ENCODE measurements around the gene ATF7.

The ATF7 gene

GRCh38 chr12:53596920-53597363 is 29.2 kb downstream of the ATF7 start:
- DNase-seq (ENCODE audit: low read depth) = no peak

- DNase-seq (ENCODE audit: low read depth) = no peak
Observed at GRCh38 chr12:53594897-53595615, 31.1 kb downstream of the ATF7 start.

GRCh38 chr12:53593707-53594106 is 32.5 kb downstream of the ATF7 start:
- no peak for DNase-seq (ENCODE audit: low read depth)

- DNase-seq (ENCODE audit: low read depth) = no peak
Observed at GRCh38 chr12:53593031-53593430, 33.2 kb downstream of the ATF7 start.

DNA sequence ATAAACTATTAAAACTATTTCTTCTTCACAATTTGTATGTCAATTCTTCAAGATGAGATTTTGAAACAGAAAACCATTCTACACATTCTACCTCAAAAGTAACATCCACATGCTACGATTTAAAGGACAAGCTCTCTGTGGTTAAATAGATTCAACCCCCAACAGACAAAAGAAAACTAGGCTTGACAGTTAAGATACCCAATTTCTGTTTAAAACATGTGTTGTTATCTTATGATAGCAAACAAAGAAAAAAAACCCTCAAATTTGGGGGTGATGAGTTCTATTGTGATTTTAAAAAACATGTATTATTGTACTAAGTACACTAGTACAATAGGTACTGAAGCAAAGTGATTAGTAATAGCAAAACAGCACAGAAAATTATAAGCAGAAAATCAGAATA is 33.8 kb downstream of the ATF7 start:
- no peak for DNase-seq (ENCODE audit: low read depth)

DNA sequence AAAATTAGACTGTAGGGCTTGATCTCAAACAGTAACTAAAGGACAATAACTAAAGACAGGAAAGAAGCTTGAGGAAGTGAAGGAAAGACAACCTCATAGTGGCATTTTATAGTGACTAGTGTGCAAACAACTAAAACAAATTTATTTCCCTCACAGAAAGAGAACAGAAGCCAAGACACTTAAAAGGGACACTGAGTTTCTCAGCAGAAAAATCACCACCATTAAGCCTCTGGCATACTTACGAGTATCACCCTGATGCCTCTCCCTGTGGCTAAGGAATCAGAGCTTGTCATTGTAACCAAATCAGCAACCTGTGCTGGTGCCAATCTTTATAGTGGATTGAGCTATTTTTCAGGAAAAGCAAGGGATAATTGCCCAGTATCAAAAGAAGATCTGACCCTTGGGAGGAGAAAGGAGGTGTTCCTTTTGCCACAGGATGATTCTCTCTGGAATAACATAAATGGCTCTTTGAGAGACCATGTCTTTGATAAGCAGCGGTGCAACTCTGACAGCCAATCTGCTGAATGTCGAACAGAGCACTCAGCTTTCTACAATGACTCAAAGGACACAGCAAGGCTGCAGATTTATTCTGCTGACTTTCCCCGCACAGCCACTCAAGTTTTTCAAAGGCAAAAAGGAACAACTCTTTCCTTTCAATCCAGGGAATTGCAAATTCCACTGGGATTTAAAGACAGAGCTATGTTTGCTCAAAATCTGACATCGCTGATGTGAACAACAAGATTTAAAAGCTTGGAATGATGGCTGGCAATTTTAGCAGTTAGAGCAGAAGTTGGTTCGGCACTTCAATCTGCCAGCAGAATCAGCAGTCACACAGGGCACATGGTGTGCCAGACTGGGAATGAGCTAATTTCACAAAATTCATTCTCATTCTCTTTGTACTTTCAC is 34.6 kb downstream of the ATF7 start:
- no peak for DNase-seq (ENCODE audit: low read depth)

DNA sequence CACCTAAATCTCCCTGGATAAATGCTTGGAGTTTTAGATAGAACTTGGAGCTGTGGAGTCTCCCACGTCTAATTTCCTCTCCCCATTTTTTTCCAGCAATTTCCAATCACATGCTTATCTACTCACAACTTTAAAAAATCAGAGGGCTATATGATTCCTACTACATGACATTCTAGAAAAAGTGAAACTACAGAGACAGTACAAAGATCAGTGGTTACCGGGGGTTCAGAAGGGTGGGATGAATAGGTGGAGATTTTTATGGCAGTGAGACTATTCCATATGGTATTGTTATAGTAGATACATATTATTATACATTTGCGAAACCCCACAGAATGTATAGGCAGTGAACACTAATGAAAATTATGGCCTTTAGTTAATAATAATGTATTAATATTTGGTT is 35.5 kb downstream of the ATF7 start:
- no peak for DNase-seq (ENCODE audit: low read depth)

DNA sequence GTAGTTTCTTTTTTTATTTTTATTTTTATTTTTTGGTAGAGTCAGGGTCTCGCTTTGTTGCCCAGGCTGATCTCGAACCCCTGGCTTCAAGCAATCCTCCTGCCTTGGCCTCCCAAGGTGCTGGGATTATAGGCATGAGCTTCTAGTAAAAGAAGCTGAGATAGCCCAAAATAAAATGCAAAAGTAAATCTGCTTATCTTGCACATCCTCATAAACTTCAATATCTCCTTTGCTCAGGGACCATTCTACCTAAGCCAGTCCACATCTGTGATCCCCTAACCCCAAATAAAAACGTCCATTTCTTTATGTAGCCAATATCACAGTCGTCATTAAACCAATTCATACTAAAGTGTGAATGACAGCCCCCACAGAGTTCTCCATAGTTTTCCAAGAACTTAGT is 36.3 kb downstream of the ATF7 start:
- no peak for DNase-seq (ENCODE audit: low read depth)

- DNase-seq (ENCODE audit: low read depth) = no peak
Observed at GRCh38 chr12:53589423-53589822, 36.8 kb downstream of the ATF7 start.

DNA sequence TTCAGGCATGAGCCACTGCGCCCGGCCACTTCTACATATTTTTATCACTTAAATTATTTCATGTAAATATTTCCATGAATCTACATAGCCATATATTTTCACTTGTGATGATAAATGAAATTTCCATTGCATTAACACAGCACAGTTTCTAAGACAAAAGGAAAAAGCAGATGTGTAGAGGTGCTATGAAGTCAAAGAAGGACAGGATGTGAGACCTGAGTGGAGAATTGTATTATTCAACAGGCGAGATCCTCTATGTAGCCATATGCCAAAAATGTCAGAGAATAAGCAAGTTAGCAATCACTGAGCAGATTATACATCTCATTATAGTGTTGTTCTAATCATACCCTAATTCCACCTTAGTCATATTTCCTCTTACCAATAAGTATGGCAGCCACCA is 38.1 kb downstream of the ATF7 start:
- no peak for DNase-seq (ENCODE audit: low read depth)

- no peak for DNase-seq (ENCODE audit: low read depth)
Observed at GRCh38 chr12:53586745-53587144, 39.4 kb downstream of the ATF7 start.

DNA sequence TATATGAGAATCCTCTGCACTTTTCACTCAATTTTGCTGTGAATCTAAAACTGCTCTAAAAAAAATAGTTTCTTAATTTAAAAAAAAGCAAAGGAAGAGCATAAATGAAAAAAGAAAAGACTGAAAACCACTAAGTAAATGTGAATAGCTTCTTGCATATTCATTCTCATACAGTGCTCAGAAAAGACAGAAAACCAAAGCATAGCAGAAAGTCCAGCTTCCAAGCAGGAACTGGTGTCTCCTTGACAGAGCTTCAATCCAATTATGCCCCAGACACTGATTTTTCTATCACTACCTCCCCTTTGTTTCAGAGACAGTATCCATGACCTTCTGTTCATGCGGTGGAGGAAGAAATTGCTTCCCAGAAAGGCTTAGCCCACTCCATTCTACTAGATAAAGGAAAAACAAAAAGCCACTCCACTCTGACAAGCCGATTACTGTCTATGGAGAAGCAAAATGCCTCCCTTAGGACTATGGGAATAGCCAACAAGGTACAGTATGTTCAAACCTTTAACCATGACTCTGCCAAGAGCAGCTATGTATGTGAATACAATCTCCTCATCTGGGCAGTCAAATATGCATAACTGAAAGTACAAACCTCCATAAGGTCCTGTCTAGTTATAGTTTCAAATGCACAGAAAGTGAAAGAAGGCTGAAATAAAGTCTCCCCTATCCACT is 40.6 kb downstream of the ATF7 start:
- no peak for DNase-seq (ENCODE audit: low read depth)

GRCh38 chr12:53579545-53579955 is 46.6 kb downstream of the ATF7 start:
- DNase-seq (ENCODE audit: low read depth) = no peak

DNA sequence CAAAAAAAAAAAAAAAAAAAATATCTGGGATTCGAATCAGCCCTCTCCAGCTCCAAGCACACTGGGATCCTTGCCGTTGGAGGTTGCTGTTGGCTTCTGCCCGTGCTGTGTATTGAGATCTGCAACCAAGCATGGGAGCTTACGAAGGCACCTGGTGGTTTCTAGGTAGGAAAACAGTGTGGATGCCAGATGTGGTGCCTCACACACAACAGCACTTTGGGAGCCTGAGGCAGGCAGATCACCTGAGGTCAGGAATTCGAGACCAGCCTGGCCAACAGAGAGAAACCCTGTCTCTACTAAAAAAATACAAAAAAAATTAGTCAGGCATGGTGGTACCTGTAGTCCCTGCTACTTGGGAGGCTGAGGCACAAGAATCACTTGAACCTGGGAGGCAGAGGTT is 47.4 kb downstream of the ATF7 start:
- no peak for DNase-seq (ENCODE audit: low read depth)

DNA sequence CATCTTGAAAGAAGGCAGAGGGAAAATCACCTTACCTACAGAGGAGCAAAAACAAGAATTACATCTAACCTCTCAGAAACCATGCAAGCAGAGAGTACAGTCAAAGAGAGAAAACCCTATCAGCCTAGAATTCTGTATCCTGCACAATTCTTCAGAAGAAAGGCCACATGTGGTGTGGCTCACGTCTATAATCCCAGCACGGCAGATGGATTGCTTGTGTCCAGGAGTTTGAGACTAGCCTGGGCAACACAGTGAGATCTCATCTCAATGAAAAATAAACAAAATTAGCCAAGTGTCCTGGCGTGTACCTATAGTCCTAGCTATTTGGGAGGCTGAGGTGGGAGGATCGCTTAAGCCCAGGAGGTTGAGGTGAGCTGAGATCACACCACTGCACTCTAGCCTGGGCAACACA is 48.2 kb downstream of the ATF7 start:
- no peak for DNase-seq (ENCODE audit: low read depth)

DNA sequence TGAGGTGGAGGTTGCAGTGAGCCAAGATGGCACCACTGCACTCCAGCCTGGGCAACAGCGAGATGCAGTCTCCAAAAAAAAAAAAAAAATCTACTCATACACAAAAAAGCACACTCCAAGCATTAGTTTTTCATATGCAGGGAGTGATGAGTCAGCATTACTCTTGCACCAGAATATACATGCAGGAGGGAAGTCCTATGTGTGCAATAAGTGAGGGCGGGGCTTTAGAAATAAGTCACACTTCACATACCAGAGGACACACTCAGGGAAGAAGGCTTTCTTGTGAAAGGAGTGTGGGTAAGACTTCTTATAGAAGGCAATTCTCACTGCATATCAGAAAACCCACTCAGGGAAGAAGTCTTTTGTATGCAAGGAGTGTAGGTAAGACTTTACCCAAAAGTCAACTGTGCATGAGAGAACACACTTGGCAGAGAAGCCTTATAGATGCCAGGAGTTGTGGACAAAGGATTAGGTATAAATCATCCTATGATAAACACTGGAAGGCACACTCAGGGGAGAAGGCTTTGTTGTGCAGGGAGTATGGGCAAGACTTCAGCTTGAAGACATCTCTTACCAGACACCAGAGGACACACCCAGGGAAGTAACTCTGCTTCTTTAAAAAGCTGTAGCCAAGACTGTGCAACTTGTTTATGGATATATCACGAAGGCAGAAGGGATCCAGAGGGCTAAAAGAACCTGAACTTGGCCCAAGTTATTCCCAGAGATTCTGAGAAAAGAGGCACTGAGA is 50.5 kb downstream of the ATF7 start:
- DNase-seq (ENCODE audit: low read depth) = no peak

- DNase-seq (ENCODE audit: low read depth) = no peak
Observed at GRCh38 chr12:53572134-53572758, 53.9 kb downstream of the ATF7 start.

- no peak for DNase-seq (ENCODE audit: low read depth)
Observed at GRCh38 chr12:53571295-53571694, 54.9 kb downstream of the ATF7 start.

DNA sequence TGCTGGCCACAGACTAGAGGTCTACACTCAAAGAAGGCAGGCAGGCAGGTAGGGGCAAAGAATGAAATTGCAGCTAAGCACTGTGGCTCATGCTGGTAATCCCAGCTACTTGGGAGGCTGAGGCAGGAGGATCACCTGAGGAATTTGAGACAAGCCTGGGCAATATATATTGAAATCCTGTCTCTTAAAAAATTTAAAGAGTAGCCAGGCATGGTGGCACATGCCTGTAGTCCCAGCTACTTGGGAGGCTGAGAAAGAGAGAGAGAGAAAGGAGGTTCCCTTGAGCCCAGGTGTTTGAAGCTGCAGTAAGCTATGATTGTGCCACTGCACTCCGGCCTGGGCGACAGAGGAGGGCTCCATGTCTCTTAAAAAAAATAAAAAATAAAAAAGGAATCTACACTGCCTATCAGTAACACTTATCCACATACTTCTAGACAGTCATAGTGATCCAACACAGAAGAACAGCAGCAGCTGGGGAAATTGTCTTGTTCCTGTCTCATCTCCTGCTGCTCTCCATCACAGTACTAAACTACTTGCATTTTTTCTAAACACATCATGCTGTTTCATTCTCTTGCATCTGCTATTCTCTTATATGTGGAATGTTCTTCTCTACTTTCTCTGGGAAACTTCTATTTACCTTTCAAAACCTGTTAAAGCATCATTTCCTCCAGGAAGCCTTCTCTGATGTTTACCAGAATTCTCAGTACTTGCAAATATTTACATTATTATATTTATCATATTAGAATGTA is 57.2 kb downstream of the ATF7 start:
- DNase-seq (ENCODE audit: low read depth) = no peak

GRCh38 chr12:53567961-53568808 is 58.0 kb downstream of the ATF7 start:
- DNase-seq (ENCODE audit: low read depth) = no peak

Measured in T follicular helper cell (primary cell).